GM18867 (cell line): Measurements from ENCODE around the gene MRFAP1L1.
"Not testable (repeated sequence)": the region's sequence is repeated elsewhere in the genome, so short reads cannot be mapped to it uniquely, and the experiment has no call there.

Experiments used
- ATAC-seq: cut with Tn5 transposase; IDR thresholded peaks from one replicate; pipeline ENCODE4 v1.9.1; 2021; ENCODE audit warnings: mild to moderate bottlenecking, moderate library complexity; ENCODE audit not compliant: unreplicated experiment

MRFAP1L1 gene

DNA sequence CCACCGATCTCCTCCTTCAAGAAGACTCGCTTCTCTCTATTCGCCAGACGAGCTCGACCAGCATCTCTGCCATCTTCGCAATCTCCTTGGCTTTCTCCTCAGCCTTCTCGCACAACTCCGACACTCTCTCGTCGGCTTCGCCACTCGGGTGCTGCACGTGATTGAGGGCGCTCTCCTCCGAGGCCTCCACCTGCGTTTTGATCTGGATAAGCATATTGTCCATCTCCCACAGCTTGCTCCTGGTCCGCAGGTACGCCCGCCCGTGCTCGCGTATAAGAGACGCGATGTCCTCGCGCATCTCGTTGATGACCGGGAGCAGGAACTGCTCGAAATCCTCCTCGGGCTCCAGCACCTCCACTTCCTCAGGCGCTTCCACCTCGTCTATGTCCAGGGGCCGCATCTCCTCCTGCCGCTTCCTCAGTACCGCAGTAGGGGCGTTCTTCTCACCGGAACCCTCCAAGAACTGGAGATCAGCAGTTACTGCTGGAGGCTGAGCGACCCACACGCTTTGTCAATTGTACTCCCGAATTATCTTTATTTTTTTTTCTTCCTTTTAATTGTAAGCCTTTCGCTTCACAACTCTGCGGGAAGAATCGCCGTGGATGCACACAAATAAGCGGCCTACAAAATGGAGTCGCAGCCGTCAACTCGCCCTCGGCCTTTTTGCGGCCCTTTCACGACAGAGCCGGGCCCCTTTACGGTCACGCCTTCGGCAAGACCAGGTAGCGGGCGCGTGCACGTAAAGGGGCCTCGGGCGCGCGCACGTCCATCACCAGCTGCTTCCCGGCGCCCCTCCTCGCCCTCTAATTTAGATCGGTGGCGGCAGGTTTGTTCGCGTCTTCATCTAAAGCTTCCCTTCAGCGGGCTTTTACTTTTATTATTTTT, at the start of gene MRFAP1L1:
TSS of gene MRFAP1L1 (minus strand) at position 636 of the 885 bp plus-strand sequence. CDS start at position 400, 236 bp downstream.
- ATAC-seq, result peak; percentile 69

DNA sequence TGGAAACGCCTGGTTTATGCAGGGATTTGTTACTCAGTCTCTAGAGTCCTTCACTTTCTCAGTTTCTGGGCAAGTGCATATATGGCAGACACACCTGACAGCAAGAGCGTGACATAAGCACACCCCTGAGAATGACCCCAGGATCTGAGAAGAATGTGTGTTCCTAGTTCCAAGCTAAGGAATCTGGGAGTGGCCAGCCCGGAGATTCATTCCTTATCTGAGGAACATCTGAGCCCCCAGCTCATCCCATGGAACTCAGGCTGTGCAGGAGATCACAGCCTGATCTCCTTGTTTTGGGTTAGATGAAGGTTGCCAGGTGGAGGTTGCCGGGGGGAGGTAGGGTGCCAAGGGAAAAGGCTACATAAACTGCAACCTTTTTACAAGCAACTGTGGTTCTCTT, 49.1 kb upstream of the MRFAP1L1 start:
- no peak for ATAC-seq

DNA sequence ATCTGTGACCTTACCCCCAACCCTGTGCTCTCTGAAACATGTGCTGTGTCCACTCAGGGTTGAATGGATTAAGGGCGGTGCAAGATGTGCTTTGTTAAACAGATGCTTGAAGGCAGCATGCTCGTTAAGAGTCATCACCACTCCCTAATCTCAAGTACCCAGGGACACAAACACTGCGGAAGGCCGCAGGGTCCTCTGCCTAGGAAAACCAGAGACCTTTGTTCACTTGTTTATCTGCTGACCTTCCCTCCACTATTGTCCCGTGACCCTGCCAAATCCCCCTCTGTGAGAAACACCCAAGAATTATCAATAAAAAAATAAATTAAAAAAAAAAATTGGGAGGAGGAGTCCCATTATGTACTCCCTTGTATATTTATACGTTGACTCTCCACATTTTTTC, 46.7 kb upstream of the MRFAP1L1 start:
- not testable (repeated sequence) for ATAC-seq

DNA sequence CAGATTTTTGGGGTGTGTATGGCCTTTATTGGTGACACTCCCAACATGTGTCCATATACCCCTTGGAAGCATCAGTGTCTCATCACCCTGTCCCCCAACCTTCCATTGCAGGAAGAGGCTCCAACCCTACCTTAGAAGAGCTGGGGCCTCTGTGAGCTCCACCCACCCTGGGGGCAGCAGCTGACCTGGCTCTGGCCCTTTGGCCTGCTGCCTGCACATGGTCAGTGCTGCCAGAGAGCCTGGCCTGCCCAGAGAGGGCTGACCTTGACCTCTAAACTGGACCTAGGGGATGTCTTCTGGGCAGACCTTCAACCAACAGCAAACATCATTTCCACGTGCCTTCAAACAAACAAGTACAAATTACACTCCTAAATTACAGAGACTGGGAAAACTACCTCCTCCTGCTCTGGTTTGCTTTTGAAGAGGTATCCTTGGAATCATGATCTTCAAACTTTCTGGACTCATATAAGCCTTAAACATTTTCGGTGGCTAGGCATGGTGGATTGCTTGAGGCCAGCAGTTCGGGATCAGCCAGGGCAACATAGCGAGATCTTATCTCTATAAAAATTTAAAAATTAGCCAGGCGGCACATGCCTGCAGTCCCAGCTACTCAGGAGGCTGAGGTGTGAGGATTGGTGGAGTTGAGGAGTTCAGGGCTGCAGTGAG, 45.6 kb upstream of the MRFAP1L1 start:
- no peak for ATAC-seq

DNA sequence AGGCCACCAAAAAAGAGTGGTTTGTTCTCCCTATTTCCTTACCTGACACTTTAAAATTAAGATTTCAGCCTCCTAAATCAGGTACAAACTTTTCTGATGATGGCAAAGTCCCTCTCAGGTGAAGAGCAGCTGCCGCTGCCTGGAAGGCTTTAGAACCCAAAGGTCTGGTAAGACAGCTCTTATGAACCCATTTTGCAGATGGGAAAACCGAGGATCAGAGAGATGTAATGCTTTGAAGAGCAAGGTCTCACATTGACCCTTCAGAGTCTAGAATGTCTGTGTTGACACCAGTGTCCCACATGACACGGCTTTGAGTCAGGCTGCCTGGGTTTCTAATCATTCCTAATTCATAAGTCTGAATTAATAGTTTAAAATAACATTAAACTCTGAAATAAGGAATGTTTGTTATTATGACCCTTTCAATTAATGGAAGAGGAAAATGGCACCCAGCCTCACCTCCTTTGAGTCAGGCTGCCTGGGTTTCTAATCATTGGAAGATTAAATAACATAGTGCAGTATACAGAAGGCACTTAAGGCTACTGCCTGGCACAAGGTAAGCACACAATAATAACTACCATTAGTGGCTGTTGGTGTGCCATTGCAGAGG, 44.9 kb upstream of the MRFAP1L1 start:
- ATAC-seq, result no peak

DNA sequence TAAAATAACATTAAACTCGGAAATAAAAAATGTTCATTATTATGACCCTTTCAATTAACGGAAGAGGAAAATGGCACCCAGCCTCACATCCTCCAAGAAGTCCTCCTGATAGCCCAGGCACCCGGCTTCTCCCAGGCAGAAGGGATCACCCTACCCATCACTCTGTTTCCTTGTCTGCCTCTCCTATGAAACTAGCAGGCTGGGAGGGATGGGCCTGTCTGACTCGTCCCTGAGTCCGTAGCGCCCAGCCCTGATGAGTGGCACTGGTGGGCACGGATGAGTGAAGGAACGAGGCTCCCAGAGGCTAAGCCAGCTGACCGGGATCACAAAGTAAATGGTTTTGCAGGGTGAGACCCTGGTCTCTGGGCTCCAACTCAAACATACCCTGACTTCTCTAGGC, 44.2 kb upstream of the MRFAP1L1 start:
- no peak for ATAC-seq

DNA sequence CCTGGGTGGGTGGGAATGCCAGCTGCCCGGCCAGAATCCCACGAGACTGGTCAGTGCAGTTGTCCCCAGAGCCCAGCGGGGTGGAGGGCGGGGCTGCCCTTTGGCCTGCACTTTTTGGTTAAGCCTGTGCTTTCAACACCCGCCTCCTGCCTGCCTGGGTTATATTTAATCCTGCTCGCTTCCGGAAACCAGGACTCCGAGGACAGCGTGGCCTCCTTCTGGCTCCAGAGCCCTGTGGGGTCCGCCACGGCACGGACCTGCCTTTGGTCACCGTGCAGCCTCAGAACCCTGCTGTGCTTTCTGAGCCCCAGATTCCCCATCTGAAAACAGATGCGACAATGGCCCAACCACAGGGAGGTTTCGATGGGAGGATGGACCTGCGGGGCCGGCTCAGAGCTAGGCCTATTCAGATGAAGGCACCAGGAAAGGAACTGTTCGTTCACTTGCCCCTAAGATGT, 43.5 kb upstream of the MRFAP1L1 start:
- ATAC-seq, result no peak

DNA sequence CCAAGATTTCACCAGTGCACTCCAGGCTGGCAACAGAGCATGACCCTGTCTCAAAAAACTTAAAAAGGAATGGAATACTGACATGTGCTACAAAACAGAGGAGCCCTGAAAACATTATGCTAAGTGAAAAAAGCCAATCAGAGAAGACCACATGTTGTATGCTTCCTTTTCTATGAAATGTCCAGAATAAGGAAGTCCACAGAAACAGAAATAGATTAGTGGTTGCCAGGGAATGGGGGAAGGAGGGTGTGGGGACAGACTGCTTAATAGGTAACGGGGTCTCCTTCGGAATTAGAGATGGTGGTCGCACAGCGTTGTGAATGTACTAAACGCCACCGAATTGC, 42.8 kb upstream of the MRFAP1L1 start:
- ATAC-seq, result no peak

DNA sequence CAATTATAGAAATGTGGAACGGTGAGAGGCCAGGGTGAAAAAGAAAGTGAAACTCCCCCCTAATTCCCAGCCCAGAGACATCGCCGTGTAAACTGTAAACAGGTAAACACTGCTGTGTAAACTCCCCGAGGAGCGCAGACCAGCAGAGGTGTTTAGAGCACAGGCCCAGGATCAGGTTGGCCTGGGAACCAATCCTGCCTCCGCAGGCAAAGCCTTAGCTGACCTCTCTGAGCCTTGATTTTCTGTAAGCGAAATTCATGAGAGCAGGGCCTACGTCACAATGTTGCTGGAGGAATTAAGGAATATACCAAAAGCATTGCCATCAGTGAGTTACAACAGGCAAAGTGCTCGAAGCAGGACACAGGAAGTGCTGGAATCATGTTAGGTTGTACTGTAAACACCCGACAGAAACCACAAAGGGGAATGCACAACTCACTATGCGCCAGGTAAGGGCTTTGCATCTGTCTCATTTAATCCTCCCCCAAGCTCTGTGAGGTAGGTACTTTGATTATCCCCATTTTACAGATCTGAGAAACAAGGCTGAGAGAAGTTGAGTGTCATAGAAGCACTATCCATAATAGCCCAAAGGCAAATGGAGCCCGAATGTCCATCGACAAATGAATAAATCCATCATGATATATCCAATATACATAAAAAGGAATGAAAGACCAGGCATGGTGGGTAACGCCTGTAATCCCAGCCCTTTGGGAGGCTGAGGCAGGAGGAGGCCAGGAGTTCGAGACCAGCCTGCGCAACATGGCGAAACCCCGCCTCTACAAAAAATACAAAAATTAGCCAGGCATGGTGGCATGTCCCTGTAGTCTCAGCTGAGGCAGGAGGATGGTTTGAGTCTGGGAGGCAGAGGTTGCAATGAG, 42.2 kb upstream of the MRFAP1L1 start:
- ATAC-seq, result no peak

DNA sequence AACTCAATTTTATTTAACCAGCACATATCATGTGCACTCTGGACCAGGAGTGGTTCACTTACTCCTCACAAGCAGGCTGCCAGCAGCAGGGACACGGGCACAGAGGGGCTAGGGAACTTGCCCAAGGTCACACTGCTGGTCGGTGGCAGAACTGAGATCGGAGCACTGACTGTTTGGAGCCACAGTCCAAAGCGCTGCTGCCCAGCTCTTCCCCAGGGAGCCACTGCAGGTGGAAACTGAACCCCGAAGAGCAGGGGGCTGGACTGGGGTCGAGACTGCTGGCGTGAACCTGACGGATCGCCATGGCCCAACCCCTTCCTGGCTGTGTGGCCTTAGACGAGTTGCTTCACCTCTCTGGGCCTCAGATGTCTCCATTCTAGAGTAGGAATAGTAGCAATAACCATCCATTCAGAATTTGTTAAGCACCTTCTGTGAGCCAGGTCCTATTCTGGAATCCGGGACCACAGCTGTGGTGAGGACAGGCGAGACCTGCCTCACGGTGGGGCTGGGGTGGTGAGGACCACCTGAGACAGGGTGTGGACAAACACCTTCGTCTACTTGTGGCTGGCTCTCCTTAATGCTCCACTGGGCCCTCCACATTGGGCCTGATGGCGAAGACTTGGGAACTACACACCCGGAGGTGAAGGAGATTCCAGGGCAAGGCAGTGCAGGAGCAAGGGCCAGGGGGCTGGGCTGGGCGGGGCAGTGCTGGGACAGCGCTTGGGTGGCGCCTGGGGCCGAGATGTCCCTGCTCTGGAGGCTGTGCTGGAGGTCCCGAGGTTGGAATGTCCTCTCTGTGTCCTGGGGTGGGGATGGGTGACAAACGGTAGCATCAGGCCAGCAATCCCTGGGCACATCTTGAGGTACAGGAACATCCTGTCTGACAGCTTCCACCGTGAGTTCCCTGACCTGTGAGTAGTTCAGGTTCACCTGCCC, 40.9 kb upstream of the MRFAP1L1 start:
- no peak for ATAC-seq

DNA sequence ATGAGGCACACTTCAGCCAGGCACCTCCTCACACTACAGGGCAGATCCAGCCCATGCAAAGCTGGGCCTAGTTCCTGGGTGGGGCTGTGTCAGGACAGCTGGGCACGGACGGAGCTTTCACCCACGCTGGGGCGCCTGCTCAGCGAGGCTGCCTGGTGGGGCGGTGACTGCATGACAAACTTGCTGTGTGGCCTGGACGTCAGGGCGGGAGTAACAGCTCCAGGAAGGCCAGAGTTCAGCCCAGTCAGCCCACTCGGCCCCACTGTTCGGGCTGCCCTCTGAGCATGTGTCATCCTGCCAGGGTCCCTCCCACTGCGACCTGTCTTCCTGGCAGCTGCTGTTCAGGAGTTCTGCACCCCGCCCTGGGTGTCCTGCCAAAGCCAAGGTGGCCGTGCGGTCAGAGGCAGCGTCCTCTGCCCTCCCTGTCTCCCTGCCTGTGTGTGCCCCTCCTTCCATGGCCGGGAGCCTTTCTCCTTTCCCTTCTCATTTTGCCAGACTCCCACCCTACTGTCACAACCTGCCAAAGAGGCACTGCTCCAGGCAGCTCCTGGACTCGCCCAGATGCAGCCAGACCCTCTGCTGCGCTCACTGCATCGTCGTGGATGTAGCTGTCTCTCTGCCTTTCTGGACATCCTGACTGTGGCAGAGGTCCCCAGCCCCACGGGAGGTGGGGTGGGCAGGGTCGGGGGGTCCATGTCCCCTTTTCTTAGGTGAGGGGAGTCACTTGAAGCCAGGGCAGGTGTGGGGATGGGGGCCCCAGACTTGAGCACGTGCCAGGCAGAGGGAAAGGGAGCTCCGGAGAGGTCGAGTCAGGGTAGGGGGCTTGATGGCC, 39.9 kb upstream of the MRFAP1L1 start:
- ATAC-seq, result no peak

DNA sequence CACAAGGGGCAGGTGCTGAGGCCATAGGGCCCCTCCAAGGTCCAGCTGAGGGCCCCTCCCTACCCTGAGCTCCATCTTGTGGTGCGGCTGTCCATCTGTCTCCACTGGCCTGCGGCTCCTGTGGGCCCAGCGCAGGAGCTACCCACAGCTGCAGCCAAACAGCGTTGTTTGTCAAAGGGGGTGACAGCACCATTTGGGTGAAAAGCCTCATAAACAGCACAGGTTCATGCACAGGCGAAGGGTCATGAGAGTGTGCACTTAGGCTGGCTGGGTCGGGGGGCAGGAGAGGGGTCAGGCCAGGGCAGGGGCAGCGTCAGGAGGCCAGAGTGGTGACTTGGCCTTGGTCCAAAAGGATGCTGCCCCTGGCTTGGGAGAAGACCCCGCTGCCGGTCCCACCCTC, 38.6 kb upstream of the MRFAP1L1 start:
- ATAC-seq, result no peak

DNA sequence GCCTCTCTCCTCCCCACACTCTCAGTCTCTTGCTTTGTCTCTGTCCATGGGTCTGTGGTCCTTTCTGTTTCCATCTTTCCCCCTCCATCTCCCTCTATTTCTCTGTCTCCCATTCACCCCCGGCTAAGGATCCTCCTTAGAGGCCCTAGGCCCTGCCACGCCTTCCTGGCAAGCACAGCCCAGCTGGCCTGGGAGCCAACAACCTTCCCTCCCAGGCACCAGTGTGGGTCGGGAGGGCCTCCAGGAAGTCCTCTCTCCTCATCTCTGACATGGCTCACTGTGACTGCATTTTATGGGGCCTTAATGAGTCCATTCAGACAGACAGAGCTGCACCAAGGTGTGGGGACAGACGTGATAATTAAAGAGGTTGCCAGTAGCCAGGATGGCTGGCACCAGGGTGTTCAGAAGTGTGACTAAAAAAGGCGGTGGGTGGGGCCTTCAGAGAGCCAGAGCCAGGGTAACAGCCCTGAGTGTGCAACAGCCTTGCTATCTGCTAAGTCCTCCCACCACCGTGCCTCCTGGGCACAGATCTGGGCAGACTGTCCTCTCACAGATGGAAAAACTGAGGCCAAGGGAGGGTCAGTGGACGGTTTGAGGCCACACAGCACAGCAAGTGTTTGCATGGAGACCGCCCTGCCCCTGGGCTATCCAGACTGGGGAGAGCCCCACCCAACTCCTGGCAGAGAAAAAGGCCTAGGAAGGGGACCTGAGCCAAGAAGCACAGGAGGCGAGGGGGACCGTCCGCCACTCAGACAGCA, 37.8 kb upstream of the MRFAP1L1 start:
- ATAC-seq, result no peak

DNA sequence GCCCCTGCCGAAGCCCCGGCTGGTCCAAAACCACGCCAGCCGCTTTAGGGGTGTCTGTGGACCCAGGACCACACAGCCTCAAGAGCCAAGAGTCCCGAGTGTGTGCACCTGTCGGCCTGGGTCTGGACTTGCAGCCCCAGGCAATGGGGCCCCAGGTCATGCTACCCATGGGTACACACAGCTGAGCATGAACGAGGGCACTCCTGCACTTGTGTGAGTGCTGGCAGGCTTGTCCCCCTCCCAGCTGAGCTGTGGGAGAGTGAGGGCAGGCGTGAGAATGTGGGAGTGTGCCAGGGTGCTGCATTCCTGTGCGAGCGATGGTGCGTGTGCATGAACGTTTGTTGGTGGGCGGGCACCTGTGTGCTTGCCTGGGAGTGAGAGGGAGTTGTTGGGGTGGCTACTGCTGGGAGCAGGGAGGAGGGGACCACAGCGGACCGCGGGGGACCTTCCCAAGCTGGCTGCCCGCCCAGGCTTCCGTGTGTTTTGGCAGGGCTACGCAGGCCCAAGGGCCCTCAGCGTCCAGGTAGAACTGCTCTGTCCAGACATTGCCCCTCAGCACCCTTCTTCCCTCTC, 37.1 kb upstream of the MRFAP1L1 start:
- ATAC-seq, result no peak

DNA sequence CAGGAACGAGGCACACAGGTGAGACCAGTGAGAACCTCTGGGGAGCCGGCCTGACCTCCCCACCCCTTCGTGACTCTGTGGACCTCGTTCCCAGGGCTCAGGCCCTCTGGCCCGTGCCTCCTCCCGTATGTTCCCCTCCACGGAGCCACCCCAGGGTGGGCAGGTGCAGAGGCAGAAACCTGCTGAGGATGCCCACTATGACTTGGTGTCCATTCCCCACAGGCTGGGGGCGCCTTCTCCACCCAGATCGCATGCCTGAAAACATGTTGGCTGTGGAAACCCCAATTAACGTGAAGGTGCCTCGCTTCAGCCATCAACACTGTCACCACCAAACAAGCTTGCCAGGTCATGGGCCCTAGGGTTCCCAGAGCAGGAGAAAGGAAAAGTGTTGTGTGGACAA, 33.3 kb upstream of the MRFAP1L1 start:
- no peak for ATAC-seq

DNA sequence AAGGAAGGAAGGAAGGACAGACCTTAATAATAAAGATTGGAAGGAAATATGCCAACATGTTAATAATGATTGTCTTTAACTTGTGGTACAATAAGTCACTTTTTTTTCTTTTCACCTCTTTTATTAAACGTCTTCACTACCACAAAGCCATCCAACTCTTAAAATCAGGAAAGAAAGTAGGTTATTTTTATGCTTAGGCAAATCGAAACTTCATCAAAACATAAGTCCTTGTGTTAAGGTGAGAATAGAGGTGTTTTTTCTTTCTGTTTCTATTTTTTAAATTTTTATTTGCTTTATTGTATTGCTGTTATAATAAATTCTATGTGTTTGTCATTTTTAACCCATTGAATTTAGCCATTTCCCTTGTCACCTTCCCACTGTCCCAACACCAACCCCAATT, 32.8 kb upstream of the MRFAP1L1 start:
- no peak for ATAC-seq

DNA sequence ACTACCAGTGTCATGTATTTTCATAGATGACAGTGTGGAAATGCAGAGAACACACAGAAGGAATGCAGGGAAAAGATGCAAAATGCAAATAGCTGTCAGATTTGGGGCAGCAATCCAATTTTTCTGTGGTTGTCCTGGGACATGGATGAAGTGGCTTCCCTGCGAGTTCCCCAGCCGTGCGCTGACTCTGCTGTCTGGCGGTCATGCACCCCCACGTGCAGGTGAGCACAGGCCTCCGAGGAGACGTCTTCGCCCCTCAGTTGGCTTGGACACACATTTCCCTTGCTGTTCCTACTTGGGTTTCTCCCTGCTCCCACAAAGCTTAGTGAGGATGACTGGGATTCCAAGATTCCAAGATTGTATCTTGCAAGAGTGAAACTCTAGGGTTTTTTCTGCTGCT, 30.7 kb upstream of the MRFAP1L1 start:
- ATAC-seq, result no peak

DNA sequence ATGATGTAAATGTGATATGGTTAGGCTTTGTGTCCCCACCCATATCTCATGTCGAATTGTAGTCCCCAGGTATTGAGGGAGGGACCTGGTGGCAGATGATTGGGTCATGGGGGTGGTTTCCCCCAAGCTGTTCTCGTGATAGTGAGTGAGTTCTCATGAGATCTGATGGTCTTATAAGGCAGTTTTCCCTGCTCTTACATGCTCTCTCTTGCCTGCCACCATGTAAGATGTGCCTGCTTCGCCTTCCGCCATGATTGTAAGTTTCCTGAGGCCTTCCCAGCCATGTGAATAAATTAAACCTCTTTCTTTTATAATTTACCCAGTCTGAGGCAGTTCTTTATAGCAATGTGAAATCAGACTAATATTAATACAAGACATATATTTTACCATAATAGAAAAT, 30.3 kb upstream of the MRFAP1L1 start:
- no peak for ATAC-seq
